Astrocyte of the hippocampus (primary cell): ENCODE results near the gene TBC1D9B.
A peak's percentile ranks its signal among the peaks of the same experiment; 100 is the strongest.

Source experiments
- DNase-seq: peaks from one replicate; pipeline ENCODE4 v3.0.0; 2011; ENCODE audit warnings: low read depth, low spot score

The TBC1D9B gene

GRCh38 chr5:179907556-179908324 is at the start of gene TBC1D9B:
Gene TBC1D9B (minus strand): TSS chr5:179907897. CDS start chr5:179907821, 76 bp downstream.
- peak; percentile 88 for DNase-seq

GRCh38 chr5:179955630-179956029 is 47.9 kb upstream of the TBC1D9B start:
- no peak for DNase-seq

DNA sequence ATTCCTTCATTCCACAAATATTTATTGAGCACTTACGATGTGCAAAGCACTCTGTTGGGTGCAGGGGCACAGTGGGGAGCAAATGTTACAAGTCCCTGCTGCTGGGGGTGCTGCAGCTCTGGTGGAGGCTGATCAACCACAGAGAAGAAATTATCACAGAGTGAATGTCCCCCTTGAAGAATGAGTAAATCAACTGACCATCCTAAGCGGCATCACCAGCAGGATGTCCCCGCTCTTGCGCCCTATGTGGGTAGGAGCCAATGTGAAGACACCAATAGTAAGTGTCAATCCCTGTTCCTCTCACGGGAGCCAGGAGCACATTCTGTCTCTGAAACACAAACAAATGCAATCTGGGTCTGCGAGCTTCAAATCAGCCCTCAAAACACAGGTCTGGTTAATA is 47.4 kb upstream of the TBC1D9B start:
- no peak for DNase-seq

DNA sequence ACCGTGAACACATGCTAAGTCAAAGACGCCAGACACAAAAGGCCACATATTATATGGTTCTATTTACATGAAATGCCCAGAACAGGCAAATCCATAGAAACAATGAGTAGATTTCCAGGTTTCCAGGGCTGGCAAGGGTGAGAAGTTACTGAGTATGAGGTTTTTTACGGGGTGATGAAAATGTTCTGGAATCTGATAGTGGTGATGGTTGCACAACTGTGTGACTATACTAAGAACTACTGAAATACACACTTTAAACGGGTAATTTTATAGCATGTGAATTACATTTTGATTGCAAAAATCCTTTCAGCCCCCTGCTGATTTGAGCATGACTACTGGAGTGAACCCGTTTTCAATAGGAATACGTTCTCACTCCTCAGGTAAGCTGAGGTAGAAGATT is 46.7 kb upstream of the TBC1D9B start:
- DNase-seq: no peak

DNA sequence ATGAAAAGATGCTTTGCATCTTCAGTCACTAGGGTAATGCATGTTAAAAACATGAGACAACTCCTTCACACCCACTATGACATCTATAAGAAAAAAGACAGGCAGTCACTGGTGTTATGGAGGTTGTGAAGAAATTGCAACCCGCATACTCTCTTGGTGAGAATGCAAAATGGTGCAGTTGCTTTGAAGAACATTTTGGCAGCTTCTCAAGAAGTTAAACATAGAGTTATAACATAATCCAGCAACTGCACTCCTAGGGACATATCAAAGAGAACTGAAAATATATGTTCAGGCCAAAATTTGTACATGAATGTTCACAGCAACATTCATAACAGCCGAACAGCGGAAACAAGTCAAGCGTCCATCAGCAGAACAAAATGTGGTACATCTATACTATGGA is 46.3 kb upstream of the TBC1D9B start:
- no peak for DNase-seq

GRCh38 chr5:179936976-179937681 is 29.4 kb upstream of the TBC1D9B start:
- DNase-seq: no peak

GRCh38 chr5:179930788-179931473 is 23.2 kb upstream of the TBC1D9B start:
- peak; percentile 20 for DNase-seq

GRCh38 chr5:179927824-179928223 is 20.1 kb upstream of the TBC1D9B start:
- no peak for DNase-seq

- no peak for DNase-seq
Observed at GRCh38 chr5:179926657-179927056, 19.0 kb upstream of the TBC1D9B start.

- no peak for DNase-seq
Observed at GRCh38 chr5:179923436-179923835, 15.7 kb upstream of the TBC1D9B start.

DNA sequence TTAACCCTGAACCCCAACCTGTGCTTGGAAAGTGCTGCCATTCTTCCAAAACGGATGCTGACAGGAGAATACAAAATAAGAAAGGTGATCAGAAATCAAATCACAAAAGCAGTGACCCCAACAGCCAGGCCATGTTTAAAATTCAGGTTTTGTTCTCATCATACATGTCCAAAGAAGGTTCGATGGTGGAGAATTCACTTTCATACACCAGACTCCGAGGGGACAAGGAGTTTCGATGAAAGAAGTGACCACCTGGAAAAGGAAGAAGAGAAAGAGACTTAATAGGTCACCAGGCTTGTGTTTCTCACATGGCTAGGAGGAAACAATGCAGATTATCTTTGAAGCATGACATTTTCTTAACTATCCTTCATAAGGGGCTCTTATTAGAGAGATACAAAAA is 12.5 kb upstream of the TBC1D9B start:
- DNase-seq: no peak

GRCh38 chr5:179919487-179920060 is 11.9 kb upstream of the TBC1D9B start:
- no peak for DNase-seq

DNA sequence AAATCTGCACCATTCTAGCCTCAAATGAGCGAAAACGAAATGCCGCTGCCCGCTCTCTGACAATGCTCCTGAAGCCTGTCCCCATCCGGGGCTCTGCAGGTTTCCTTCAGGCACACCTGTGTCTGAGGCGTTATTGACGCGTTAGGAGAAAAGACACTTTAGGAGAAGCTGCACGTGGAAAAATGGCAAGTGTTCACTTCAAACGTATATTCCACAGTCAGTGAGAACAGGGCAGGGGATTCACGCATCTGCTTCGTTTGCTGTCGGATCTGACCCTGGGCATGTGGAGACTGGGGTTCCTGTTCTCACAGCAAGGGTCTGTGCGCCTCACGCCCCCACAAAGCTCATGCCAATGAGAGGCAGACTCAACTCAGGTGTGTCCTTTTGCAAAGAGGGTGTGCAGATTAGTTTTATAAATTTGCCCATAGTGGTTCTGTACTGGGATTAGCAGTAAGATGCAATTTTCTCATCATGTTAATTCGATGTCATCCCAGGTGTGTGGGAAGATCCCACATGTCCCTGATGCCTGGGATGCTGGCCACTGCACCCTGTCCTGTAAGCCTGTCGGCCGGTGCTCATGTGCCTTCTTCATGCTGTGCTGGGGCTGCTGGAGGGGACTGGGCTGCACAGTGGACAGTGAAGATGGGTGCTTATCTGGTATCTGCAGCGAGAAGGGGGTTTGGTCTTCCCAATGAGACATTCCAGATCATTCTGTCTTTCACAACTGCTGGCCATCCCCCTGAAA is 11.2 kb upstream of the TBC1D9B start:
- no peak for DNase-seq

DNA sequence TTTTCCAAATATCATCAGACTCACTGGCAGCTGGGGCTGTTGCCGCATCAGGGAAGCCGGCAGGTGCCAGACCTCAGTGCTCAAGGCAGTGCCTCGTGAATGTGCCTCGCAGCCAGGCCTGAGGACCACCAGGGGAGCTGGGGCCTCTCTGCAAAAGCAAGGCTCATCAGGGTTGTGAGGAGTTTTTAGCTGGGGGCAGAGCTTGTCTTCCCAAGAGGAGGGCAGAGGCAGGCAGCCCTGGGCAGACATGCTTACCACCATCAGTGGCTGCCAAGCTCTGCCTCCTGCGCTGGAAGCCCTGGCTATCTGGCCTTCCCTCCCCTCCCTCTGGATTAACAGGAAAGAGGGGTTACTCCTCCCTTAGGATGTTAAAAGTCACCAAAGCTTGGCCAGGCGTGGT is 8.8 kb upstream of the TBC1D9B start:
- no peak for DNase-seq

DNA sequence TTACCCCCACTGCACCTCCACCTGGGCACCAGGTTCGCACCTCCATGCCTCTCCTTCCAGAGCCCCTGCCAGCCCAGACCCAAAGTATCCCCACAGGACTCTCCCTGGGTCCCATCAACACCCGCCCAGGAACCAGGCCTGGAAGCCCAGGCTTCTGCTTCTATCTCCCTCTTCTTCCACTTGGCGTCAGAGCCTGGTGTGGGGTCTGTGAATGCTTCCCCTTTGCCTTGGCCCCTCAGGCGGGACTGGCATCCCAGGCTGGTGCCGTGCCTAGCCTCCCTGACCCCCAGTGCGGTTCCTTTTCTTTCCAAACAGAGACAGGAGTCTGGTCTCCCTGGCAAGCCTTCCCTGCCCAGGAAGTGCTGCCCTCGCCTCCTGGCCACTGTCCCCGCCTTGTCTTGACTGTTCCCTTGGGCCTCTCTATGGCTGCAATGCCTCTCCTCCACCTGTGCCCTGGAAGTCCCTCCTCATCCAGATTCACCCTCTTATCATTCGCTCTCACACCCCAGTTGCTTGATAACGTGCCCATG is 7.8 kb upstream of the TBC1D9B start:
- DNase-seq: no peak

- peak; percentile 45 for DNase-seq
Observed at GRCh38 chr5:179914032-179914755, 6.5 kb upstream of the TBC1D9B start.

GRCh38 chr5:179913461-179913860 is 5.8 kb upstream of the TBC1D9B start:
- DNase-seq: no peak

DNA sequence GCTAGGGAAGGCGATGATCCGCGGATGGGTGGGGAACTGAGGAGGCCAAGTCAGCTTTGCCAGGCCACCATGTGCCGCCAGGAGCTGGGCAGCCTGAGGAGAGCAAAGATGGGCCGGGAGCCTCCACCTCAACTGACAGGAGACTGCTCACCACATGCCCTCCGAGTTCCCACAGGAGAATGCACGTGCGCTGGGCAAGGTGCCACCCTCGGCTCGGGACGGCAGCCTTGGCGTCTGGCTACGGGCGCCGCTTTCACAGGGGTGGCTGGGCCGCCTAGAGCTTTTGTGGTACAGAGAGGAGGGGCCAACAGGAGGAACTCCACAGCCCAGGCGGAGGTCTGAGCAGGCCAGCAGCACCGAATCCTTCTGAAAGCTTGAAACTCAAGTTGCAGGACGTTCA is 5.3 kb upstream of the TBC1D9B start:
- DNase-seq: peak; percentile 63

- no peak for DNase-seq
Observed at GRCh38 chr5:179912386-179912785, 4.7 kb upstream of the TBC1D9B start.

GRCh38 chr5:179909224-179909623 is 1.5 kb upstream of the TBC1D9B start:
- DNase-seq: no peak

DNA sequence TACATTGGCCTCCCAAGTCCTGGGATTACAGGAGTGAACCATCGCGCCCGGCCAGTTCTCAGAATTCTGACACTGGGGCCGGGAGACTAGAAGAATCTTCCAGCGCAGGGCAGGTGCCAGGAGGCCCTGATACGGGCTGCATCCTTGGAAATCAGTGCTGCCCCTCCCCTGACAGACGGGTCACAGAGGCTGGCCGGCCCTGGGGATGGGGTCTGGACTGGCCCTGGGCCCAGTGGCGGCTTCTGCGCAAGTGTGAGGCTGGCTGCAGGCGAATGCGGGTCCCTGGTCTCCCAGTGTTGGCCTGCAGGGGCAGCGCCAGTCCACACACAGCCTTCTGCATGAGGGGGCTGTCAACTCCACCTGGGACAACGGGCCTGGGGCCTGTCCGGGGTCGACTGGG is 831 bp upstream of the TBC1D9B start:
- no peak for DNase-seq
